Skin epidermis (tissue), 12 donors: ENCODE results near the gene C3AR1.
A peak's percentile ranks its signal among the peaks of the same experiment; 100 is the strongest.
"Not testable (repeated sequence)": the region's sequence is repeated elsewhere in the genome, so short reads cannot be mapped to it uniquely, and the experiment has no call there.

Experiments used
- H3K27ac ChIP-seq, 21 experiments: fragments of 200-600 bp; sonication (generic) in 11 of 21; one replicate each; pipeline ENCODE4 v1.5.0; 2020; ENCODE audit warnings: mild to moderate bottlenecking in 3 of 21, inconsistent platforms in 2 of 21, moderate library complexity in 2 of 21
- H3K4me3 ChIP-seq, 7 experiments: fragments of 200-600 bp; sonication (generic) in 2 of 7; one replicate each; pipeline ENCODE4 v1.5.0; 2020; ENCODE audit warnings: inconsistent platforms in 2 of 7, mild to moderate bottlenecking in 2 of 7, moderate library complexity in 1 of 7

C3AR1 gene

DNA sequence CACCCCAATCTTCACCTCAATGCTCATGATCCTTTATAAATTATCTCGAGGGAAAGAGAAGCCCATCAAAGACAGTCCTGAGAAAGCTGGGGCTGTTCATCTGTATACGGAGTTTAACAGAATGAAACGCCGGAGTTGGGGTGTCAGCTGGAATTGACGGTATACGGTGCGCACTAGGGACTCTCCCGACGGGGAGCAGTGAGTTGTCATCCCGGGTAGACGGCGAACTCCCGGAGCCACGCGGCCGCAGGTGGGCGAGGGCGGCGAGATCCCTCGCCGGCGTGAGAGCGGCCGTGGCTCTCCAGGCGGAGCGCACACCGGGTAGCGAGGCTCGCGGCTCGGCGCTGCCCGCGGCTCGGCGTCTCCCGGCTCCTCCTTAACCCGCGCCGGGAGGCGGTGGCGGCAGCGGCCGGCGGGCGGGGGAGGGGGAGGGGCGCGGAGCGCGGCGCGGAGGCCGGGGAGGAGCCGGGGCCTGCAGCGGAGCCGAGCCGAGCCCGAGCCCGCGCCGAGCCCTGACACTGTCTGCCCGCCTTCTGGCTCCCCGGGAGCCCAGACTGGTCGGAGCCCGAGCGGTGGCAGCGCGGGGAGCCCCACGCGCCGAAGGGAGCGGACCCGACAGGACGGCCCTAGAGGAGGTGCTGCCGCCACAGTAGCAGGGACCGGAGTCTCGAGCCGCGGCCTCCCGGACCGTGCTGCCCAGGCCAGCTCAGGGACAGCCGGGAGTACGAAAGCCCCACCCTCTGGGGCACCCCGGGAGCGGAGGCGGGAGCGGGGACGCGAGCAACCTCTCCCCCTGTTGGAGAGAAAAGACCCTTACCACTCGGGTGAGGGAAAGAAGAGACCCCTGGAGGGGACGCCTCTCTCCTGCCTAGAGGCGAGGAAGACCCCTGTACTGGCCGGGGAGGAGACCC, 33.7 kb downstream of the C3AR1 start, which contains the start of gene FOXJ2:
Gene FOXJ2 (plus strand): TSS at position 475 of the 911 bp plus-strand sequence. CDS start 7,117 bp downstream, outside the sequence.
- Histone ChIP-seq H3K27ac (peak within 1 kb of the TSS; percentile 85 to 99 (median 96)), H3K4me3 (peak within 1 kb of the TSS; percentile 66 to 95 (median 89))

DNA sequence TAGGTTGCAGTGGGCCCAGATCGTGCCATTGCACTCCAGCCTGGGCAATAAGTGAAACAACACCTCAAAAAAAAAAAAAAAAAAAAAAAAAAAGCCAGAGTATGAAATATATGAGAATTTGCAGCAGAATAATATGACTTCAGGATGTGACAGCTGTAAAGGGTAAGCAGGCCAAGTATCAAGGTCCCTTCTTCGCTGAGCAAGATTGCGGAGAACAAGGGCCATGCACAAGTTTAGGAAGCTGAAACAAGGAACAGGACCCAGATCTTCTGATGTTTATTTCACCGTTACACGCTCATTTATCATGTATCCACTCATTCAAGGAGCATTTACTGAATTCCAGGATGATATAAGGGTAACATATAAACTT, 34.3 kb downstream of the C3AR1 start:
- H3K27ac ChIP-seq = peak overlapping the region in 20 of 21 experiments; percentile 85 to 99 (median 96)
- peak overlapping the region; percentile 66 to 95 (median 89) for H3K4me3 ChIP-seq

DNA sequence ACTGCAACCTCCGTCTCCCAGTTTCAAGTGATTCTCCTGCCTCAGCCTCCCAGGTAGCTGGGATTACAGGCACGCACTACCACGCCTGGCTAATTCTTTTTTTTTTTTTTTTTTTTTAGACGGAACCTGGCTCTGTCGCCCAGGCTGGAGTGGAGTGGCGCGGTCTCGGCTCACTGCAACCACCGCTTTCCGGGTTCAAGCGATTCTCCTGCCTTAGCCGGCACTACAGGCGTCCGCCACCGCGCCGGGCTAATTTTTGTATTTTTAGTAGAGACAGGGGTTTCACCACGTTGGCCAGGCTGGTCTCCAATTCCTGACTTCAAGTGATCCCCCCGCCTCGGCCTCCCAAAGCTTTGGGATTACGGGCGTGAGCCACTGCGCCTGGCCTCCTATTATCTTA, 35.1 kb downstream of the C3AR1 start:
- H3K4me3 ChIP-seq = not testable (repeated sequence)
- H3K27ac ChIP-seq = peak overlapping the region in 1 of 21 experiments; percentile 98

DNA sequence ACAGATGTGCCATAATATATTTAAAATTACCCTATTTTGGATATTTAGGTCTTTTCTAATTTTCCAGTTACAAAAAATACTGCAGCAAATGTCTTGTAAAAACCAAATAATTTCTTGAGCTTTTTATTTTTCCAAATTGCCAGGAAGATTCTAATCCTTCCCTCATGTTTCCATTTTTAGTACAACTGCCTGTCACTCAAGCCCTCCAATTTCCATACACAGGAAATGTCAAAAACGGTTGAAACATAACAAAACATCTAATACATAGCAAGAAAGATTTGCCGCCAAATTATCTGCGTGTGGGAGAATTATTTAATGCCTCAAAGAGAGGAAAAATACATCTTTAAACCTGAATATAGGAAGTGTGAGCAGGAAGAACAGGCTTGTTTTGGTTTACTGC, 36.0 kb downstream of the C3AR1 start:
- H3K4me3 ChIP-seq = no peak overlapping the region
- no peak overlapping the region for H3K27ac ChIP-seq

DNA sequence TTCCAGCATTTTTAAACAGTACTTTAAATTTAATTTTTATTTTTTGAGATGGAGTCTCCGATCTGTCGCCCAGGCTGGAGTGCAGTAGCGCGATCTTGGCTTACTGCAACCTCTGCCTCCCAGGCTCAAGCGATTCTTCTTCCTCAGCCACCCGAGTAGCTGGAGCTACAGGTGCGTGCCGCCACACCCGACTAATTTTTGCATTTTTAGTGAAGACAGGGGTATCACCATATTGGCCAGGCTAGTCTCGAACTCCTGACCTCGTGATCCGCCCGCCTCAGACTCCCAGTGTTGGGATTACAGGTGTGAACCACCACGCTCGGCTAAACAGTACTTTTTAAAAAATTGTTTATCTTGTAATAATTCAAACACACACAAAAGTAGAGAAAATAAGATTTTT, 37.9 kb downstream of the C3AR1 start:
- Histone ChIP-seq H3K27ac (no peak overlapping the region), H3K4me3 (no peak overlapping the region)

DNA sequence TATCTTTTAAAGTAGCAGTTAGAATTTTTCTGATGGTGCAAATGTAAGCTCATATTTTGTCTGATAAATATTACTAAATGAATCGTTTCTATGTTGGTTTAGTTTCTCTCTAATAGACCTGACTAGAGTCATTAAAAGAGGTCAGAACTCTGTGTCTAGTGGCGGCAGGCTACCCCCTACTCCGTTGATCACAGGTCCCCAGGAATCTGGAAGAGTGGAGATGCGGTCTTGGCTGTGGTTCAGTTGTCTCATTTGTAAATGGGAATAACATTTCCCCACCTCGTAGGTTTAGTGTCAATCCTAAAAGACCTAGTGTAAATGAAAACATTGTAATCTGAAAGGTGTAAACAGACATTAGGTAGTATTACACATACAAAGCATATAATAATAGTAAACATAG, 38.3 kb downstream of the C3AR1 start:
- Histone ChIP-seq H3K27ac (no peak overlapping the region), H3K4me3 (peak overlapping the region in 3 of 7 experiments; percentile 64 to 76 (median 68))

DNA sequence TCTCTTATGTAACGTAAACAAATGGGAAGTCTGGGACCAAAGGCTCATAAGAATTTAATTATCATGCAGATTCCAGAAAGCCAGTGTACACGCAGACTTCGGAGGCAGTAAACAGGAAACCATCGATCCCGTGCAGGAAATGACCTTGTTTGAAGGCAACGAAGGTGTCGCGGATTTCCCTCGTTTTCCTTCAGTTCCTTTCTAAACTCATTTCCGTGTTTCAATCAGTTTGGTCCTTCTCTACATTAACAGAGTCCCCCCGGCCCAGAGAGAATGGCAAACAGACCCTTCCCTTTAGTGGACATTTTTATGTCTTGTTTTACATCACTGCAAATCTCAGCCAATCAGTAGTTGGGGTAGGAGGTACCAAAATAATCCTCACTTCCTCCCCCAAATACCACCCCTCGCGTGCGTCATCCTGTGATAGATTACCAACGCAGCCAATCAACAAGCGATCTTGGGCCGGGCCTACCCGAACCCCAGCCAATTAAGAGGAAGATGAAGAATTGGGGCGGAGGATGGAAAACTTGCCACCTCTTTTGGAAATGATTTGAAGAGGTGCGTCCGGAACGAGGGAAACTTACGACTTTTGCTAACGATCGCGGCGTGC, 39.8 kb downstream of the C3AR1 start:
- H3K4me3 ChIP-seq = peak overlapping the region; percentile 64 to 89 (median 68)
- peak overlapping the region; percentile 96 to 100 (median 99) for H3K27ac ChIP-seq

DNA sequence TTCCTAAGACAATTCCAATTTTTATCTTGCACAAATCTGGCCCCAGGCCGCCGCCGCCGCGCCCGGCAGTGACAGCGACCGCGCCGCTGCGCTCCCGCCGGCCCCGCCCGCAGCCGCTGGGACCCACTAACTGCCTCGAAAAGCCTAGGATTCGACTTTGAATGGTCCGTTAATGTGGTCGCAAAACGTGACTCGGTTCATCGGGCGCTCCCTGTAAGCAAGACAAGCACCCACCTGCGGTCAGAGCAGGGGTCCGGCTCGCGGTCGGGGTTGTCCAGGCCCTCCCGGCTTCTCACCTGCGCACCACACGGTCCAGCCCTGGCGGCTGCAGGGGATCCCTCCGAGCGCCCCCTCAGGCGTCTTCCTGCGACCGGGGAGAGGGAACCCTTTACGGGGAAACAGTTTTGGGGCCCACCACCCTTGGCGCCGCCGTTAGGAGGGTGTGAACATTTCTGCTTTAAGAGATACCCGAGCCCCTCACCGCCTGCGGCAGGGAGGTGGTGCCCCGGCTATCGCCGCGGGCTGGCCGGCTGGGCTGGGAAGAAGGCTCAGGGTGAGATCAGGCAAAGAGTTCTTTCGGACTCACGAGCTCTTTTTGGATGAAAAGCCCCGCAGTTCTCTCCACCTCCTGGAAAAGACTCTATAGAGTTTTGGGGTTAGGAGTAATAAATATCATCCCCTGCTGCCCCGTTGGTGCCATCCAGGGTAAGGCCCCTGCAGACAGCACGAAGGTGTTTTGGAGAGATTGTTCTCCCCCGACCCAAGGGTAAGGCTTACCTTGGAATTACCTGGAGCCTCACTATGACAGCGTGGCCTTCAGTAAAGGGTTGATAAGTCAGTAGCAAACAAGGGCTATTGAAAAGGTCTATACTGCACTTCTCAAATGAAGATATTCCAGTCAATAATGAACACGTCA, 47.2 kb downstream of the C3AR1 start:
- Histone ChIP-seq H3K4me3 (peak overlapping the region in 5 of 7 experiments; percentile 12 to 25 (median 13)), H3K27ac (no peak overlapping the region)

DNA sequence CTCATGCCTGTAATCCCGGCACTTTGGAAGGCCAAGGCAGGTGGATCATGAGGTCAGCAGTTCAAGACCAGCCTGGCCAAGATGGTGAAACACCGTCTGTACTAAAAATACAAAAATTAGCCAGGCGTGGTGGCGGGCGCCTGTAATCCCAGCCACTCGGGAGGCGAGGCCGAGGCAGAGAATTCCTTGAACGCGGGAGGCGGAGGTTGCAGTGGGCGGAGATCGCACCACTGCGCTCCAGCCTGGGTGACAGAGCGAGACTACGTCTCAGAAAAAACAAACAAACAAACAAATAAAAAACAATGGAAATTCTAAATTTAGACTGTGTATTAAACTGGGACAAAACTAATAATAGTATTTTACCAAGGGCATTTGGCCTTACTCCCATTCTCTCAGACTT, 47.9 kb downstream of the C3AR1 start:
- H3K4me3 ChIP-seq = peak overlapping the region in 1 of 7 experiments; percentile 25
- H3K27ac ChIP-seq = not testable (repeated sequence)

DNA sequence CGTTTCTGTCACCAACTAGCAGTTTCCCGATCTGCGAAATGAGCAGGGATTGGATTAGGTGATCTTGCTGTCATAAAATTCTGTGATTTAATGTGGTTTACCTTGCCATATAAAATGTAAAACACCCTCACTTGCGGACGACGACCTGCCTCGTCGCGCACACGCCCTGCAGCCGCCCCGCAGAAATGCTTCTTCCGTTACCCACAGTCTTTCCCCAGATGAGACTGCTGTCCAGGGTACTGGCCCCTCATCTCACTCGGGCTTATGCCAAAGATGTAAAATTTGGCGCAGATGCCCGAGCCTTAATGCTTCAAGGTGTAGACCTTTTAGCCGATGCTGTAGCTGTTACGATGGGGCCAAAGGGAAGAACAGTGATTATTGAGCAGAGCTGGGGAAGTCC, 51.3 kb downstream of the C3AR1 start:
- no peak overlapping the region for H3K27ac ChIP-seq

DNA sequence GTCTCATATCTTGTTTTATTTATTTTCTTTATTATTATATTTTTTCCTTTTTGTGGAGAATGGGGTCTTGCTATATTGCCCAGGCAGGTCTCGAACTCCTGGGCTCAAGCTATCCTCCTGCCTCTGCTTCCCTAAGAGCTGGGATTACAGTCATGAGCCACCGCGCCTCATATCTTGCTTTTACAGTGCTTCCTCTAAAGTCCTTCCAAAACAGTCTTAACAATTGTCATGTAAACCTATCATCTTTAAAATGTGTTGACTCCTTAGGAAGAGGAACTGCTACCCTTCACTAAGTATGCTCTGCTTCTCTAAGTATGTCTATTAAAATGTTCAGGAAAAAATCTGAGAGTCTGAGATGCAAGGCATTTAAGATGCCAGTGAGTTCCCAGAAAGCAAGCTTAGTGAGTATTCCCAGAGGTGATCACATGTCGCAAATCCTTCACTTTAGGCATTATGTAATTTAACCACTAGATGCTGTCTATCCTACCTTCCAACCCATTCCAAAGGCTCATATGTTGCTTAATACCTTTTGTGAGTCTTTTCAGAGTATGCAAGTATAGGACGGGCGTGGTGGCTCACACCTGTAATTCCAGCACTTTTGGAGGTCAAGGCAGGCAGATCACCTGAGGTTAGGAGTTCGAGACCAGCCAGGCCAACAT, 53.4 kb downstream of the C3AR1 start:
- H3K4me3 ChIP-seq = no peak overlapping the region
- H3K27ac ChIP-seq = no peak overlapping the region

More for the DNA sequence above, 51.3 kb downstream of the C3AR1 start:
- no peak overlapping the region for H3K4me3 ChIP-seq

DNA sequence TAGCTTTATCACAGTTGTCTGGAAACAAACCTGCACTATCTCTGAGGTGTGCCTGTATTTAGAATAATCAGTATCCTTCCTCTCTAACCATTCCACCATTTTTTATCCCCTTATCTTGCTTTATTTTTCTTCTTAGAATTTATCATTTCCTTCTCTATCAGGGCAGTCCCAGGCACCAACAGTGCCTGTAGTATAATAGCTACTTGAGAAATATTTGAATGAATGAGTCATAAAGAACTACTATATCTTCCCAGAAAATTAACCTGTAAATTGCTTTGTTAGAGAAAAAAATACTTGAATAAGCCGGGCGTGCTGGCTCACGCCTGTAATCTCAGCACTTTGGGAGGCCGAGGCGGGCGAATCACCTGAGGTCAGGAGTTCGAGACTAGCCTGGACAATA, 54.8 kb downstream of the C3AR1 start:
- no peak overlapping the region for H3K4me3 ChIP-seq
- H3K27ac ChIP-seq = no peak overlapping the region
